ENCODE measurements around the gene ARHGEF35. TPM values are rescaled to one million over a fixed set of nuclear protein-coding genes. Genes with fewer than 3 reads are reported as not detected.

The ARHGEF35 gene
- total RNA-seq, 4 donors from 2014 or later = 16.9 to 23.4 (median 20.9) TPM

- no peak for DNase-seq (ENCODE audit: low spot score in 2 of 2)
- no peak overlapping the region for H3K4me3 ChIP-seq (ENCODE audit: low read depth, poor library complexity, severe bottlenecking)
- intact Hi-C loops (cut with DNase I; ENCODE audit: low total_unique reads) = no loop called here
- TF ChIP-seq POLR2A (IDR thresholded peaks at IDR 0.05) = no peak
- no peak for TF ChIP-seq CTCF (IDR thresholded peaks at IDR 0.05)
- WGBS, 2 donors = 70 to 75% methylated on average over 2 of the region's 2 CpGs
Observed at GRCh38 chr7:144164784-144165183, 30.8 kb downstream of the ARHGEF35 start.

GRCh38 chr7:144158861-144159260 lies 36.8 kb downstream of the ARHGEF35 start:
- DNase-seq (ENCODE audit: low spot score in 2 of 2) = no peak
- TF ChIP-seq POLR2A (IDR thresholded peaks at IDR 0.05) = no peak
- no peak for TF ChIP-seq CTCF (IDR thresholded peaks at IDR 0.05)
- intact Hi-C loops (cut with DNase I; ENCODE audit: low total_unique reads) = no loop called here
- 78 to 83% methylated on average over 1 of the region's 1 CpG for WGBS, 2 donors
- no peak overlapping the region for H3K4me3 ChIP-seq (ENCODE audit: low read depth, poor library complexity, severe bottlenecking)

GRCh38 chr7:144148224-144148827 lies 47.3 kb downstream of the ARHGEF35 start:
- H3K4me3 ChIP-seq (ENCODE audit: low read depth, poor library complexity, severe bottlenecking) = no peak overlapping the region
- no peak for TF ChIP-seq POLR2A (IDR thresholded peaks at IDR 0.05)
- no peak for DNase-seq (ENCODE audit: low spot score in 2 of 2)
- intact Hi-C loops (cut with DNase I; ENCODE audit: low total_unique reads) = no loop called here
- 80 to 83% methylated on average over 2 of the region's 2 CpGs for WGBS, 2 donors

GRCh38 chr7:144144426-144144825 lies 51.2 kb downstream of the ARHGEF35 start:
- intact Hi-C loops (cut with DNase I; ENCODE audit: low total_unique reads) = no loop called here
- TF ChIP-seq CTCF (IDR thresholded peaks at IDR 0.05) = no peak
- no peak for TF ChIP-seq POLR2A (IDR thresholded peaks at IDR 0.05)
- no peak overlapping the region for H3K4me3 ChIP-seq (ENCODE audit: low read depth, poor library complexity, severe bottlenecking)
- DNase-seq (ENCODE audit: low spot score in 2 of 2) = no peak
- WGBS, 2 donors = 92 to 94% methylated on average over 3 of the region's 3 CpGs

- TF ChIP-seq CTCF (IDR thresholded peaks at IDR 0.05) (no peak), POLR2A (IDR thresholded peaks at IDR 0.05) (no peak)
- no peak overlapping the region for H3K4me3 ChIP-seq (ENCODE audit: low read depth, poor library complexity, severe bottlenecking)
- WGBS, 2 donors = 69 to 74% methylated on average over 3 of the region's 3 CpGs
- intact Hi-C loops (cut with DNase I; ENCODE audit: low total_unique reads) = no loop called here
- no peak for DNase-seq (ENCODE audit: low spot score in 2 of 2)
Observed at GRCh38 chr7:144142187-144142586, 53.4 kb downstream of the ARHGEF35 start.

- TF ChIP-seq POLR2A (IDR thresholded peaks at IDR 0.05) (no peak), CTCF (IDR thresholded peaks at IDR 0.05) (no peak)
- DNase-seq (ENCODE audit: low spot score in 2 of 2) = no peak
- intact Hi-C loops (cut with DNase I; ENCODE audit: low total_unique reads) = no loop called here
- H3K4me3 ChIP-seq (ENCODE audit: low read depth, poor library complexity, severe bottlenecking) = no peak overlapping the region
- 52 to 73% methylated on average over 1 of the region's 1 CpG for WGBS, 2 donors
Observed at GRCh38 chr7:144137501-144137900, 58.1 kb downstream of the ARHGEF35 start.

Other genes starting within 250 kb of the ARHGEF35 start
- not detected for gene OR2F1, start 241.0 kb downstream of the ARHGEF35 start, total RNA-seq
- not detected for gene OR6B1, start 195.5 kb downstream of the ARHGEF35 start, total RNA-seq
- not detected for gene OR2A5, start 146.9 kb downstream of the ARHGEF35 start, total RNA-seq
- not detected for gene OR2A25, start 126.0 kb downstream of the ARHGEF35 start, total RNA-seq
- not detected for gene OR2A12, start 109.6 kb downstream of the ARHGEF35 start, total RNA-seq
- not detected for gene OR2A2, start 86.2 kb downstream of the ARHGEF35 start, total RNA-seq
- gene OR2A14, start 72.7 kb downstream of the ARHGEF35 start, total RNA-seq = not detected
- 10 to 100 TPM in 2 of 4 donors, 1 to 10 TPM in 2; 4.8 to 28.2 (median 13.0) TPM for gene CTAGE4, start 12.4 kb downstream of the ARHGEF35 start, total RNA-seq
- gene OR2A42, start 43.8 kb upstream of the ARHGEF35 start, total RNA-seq = under 1 TPM in 1 of 4 donors, not detected in 3; 0.59 TPM
- gene OR2A7, start 69.0 kb upstream of the ARHGEF35 start, total RNA-seq = 10 to 100 TPM; 11.2 to 52.1 (median 19.3) TPM
- 1 to 10 TPM; 1.6 to 9.7 (median 4.5) TPM for gene CTAGE8, start 73.5 kb upstream of the ARHGEF35 start, total RNA-seq
- under 1 TPM in 3 of 4 donors, not detected in 1; 0.03 to 0.84 (median 0.59) TPM for gene OR2A1, start 116.6 kb upstream of the ARHGEF35 start, total RNA-seq
- 100 to 1,000 TPM in 1 of 4 donors, 10 to 100 TPM in 3; 73.7 to 141 (median 81.4) TPM for gene ARHGEF5, start 159.6 kb upstream of the ARHGEF35 start, total RNA-seq
- not detected for gene NOBOX, start 207.9 kb upstream of the ARHGEF35 start, total RNA-seq